Activated CD4-positive, CD25-positive, alpha-beta regulatory T cell treated with anti-CD3 and anti-CD28 coated beads, Interleukin-2, amount 50 U/mL, for 24 hours (primary cell): ENCODE measurements around the gene PSMG3.

Experiments
- ATAC-seq, 2 donors: fragments of 150-1000 bp; cut with Tn5 transposase; one replicate each; pipeline ENCODE4 v1.10.0; 2021; ENCODE audit warnings: mild to moderate bottlenecking in 1 of 2, moderate library complexity in 1 of 2

PSMG3 gene

DNA sequence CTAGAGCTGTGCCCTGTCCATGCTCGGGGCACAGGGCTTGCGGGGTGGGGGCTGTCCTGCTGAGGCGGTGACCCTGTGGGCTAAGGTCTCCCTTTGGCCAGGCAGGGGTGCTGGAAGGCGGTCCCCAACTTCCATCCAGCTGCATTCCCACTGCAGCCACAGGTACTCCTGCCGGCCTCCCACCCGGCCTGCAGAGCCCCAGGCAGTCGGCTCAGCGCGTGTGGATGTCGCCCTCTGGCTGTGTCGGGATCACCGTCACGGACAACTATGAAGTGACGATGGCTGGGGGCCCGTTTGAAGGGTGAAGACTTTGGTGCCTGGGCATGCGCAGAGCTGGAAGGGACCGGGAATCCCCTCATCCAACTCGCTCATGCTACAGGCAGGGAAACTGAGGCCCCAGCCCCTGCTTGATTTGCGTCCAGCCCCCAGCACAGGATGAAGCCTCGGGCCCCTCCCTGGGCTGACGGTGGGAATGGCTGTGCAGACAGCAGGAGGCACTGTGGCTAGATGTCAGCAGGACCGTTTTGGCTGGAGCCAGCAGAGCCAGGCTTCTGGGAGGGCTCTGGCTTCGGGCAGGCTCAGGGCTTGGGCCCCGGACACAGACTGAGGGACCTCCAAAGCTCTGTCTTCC is 11.5 kb downstream of the PSMG3 start:
- ATAC-seq: no peak

DNA sequence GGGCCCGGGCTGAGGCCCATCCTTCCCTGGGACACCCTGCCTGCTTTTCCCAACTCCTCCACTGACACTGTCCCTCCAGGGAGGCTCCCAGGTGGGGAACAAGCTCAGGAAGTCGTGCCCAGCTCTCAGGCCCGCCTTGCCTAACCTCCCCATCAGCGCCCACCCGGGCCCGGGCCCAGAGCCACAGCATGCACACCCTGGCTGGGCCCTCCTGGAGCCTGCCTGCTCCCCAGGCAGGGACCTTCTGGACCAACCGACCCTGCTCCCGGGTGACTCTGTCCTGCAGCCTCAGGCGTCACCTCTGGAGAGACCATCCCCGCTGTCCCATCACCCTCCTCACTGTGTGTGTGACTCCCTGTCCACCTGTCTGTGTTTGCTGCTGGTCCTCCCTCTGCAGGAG is 12.1 kb downstream of the PSMG3 start:
- ATAC-seq: no peak

DNA sequence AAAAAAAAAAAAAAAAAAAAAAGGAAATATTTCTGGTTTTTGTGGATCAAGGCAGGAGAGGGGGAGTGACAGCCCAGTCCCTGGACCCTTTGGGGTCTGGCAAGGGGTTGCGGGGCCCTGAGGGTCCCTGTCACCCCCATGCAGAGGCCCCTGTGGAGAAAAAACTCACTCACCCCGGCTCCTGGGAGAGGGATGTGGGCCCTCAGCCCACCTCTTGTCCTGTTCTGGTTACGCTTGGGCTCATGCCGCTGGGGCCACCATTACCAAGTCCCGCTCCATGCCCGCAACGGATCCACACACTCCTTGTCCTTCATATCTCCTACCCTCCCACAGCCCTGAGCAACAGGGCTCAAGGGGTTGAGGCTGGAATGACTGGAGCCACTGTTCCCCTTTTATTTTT is 12.8 kb downstream of the PSMG3 start:
- ATAC-seq: no peak

DNA sequence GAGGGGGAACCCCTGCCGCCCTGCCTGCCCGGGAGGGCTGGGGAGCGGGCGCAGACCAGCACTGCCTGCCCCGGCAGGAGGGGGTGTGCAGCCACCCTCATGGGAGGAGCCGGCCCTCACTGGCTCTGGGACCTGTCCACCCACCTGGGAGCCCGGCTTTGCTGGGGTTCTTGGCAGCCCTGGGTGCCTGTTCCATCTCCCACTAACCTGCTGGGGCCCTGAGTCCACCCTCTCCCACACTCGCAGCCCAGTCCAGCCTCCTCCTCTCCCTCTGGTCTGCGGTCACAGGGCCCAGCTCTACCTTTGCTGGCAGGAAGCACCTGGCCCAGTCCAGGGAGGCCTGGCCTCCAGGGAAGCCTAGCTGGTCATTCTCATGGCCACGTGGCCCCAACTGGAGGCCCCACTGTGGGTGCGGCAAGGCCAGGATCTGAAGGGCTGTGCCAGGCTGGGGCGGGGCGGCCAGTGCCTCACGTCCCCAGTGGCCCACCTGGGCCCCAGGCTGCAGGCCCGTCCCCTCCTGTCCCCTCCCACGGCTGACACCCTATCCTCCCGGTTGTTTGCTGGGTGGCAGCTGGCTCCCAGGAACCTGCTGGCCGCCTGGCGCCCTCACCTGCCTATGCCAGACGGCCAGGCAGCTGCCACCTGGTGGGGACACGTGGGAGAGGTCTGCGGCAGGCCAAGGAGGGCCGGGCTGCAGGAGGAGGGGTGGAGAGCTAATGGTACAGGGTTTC is 13.9 kb downstream of the PSMG3 start, which contains the start of gene TMEM184A:
TMEM184A (minus strand) TSS at position 393 of the 731 bp plus-strand sequence. CDS start 721 bp downstream, outside the sequence.
- peak; percentile 57 to 70 for ATAC-seq

DNA sequence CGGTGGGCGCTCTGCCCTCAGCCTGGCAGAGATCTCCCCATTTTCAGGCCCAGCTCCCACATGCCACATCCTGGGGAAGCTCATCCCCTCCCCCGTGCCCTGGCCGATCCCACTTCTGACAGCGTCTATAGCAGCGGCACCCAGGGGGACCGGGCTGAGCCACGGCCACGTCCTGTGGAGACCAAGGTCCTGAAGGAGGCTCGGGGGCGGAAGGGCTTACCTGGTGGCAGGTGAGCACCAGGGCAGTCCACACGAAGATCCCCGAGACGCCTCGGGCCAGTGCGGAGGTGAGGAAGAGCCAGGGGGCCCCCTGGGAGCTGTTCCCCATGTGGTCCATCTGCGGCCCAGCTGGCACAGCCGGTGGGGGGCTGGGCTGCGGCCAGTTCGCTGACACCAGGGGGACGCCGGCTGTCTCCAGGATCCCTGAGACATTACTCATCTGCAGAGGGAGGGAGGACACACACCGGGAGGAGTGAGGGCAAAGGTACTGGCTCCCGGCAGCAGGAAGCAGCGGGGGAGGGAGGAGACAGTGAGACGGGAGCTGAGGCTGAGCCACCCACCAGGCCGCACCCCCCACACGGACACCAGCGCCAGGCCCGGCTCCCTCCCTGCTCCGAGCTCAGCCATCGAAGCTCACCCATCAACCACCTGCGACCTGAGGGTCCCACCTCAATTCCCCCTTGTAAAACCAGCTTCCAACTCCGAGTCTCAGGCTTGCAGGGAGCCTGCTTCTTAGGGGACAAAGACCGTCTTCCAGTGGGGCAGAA is 14.6 kb downstream of the PSMG3 start:
- no peak for ATAC-seq

DNA sequence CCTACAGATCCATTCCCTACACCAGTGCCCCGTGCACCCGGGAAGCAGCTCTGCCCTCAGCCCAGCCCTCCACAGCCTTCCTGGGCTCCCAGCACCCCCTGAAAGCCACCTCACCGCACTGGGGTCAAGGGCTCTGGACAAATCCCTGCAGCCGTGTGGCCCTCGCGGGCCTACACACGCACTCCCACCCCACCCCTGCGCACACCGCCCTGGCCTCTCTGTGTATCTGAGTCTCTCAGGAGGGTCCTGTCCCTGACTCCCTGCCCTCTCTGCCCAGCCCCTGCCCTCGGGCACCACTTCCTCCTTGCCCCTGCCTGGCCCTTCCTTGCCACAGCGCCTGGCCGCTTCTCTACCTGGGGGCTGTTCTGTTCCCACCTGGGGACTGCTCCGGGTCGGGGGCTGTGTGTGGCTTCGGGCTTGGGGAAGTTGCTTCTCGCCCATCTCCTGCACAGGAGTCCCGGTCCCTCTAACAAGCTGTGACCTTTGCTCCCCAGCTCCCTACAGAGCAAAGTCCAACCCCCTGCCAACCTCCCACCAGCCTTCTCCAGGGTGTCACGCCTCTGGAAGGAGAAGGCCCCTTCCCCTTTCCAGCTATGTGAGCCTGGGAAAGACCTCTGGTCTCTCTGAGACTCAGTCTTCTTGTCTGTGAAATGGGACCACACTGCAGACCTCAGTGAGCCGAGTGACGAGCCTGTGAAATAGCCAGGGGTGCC is 15.3 kb downstream of the PSMG3 start:
- ATAC-seq: no peak

DNA sequence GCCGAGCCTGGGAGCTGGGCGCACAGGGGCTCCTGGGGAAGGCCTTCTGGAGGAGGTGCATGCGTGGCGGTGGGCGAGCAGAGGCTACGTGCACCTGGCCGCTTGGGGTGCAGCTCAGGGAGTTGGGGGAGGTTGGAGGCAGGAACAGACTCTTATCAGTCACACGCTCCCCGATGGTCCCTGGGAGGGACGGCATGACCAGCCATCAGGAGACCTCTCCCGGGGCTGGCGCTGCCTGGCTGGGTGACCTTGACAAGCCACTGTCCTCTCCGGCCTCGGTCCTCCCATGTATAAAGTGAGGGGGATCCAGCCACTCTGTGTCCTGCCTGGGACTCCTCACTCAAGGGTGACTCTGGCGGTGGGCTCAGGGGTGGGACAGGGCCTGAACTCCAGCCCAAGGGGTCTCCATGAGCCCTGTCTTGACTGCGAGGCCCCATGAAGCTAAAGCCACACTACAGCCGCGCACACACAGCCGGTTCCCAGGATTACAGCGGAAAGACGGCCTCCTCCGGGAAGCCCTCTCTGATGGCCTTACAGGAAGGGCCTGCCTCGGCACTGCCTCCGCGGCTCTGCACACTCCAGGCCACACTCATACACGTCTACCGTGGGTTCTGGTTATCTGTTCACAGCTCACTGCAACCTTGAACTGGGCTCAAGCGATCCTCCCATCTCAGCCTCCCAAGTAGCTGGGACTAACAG is 16.2 kb downstream of the PSMG3 start:
- ATAC-seq: no peak

DNA sequence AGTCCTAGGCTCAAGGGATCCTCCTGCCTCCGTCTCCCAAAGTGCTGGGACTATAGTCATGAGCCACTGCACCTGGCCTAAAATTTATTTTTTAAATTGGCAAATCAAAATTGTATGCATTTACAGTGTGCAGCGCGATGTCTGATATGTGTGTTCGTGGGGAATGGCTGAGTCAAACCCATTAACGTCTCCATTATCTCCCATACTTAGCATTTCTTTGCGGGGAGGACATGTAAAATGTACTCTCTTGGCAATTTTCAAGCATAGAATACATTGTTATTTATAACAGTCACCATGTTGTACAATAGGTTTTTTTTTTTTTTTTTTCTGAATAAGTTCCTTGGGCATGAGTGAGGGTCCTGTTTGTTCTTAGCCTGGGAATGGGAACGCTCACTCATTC is 17.6 kb downstream of the PSMG3 start:
- no peak for ATAC-seq

DNA sequence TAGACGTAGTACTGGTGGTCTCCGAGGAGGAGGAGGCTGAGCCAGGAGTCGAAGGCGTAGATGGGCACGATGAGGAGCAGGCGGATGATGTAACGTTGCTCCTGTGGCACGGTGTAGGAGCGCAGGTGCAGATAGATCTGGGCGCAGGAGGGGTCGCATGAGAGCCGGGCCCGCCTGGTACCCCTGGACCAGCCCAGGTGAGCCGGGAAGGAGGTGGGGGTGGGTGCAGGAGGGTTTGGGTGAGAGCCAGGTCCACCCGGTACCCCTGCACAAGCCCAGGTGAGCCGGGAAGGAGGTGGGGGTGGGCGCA is 19.0 kb downstream of the PSMG3 start:
- no peak for ATAC-seq

DNA sequence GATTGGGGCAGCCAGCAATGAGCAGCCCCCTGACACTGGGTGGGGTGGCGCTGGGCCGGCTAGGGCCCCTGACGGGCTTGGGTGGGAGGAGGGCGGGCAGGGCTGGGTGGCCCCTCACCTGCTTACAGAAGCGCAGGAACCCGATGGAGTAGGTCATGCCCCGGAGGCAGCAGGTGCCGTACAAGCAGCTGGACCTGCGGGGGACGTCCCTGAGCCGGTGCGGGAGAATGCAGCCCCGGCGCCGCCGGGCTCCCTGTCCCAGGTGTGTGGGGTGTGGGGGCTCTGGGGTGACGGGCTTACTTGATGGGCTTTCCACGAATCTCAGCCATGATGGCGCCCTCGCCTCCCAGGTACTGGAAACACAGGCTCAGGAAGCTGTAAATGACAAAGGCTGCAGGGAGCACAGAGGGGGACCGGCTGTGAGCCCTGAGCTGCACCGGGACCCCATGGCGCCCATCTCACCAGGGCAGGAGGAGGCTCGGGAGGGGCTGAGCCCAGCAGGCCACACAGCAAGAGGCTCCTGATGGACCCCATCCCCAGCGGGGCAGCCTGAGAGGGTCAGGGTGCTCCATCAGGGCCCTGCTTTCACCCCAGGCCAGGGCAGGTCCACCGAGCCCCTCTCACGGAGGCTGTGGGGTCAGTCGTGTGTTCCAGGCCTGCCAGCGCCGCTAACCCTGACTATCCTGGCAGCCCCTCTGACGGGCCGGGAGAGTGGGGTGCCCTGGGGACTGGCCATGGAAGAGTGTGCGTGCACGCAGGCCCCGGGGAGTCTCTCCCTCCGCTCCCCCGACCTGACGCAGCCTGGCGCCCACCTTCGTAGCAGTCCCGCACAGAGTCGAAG is 19.6 kb downstream of the PSMG3 start:
- ATAC-seq: no peak

DNA sequence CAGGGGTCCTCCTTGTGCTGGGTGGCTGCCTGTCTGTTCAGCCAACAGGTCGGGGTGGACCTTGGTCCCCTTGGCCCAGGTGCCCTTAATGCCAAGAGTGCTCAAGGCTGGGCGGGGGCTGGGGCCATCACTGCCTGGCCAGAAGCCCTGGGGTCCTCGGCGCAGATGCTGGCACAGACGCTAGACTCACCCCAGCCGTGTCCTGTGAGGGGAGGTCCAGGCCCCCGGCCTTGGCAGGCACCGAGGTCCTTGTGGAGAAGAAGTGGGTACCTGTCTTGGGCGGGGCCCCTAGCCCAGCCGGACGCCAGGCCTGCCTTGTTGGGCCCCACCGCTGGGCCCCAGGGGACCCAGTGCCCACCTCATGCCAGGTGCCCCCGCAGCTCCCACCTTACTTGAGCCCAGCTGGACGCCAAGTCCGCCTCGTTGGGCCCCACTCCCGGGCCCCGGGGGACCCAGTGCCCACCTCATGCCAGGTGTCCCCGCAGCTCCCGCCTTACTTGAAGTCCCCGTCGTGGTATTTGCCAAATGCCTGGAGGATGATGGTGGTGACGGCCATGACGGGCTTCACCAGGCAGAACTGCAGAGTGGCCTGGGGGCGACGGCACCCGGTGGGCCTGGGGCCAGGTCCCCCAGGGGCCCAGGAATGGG is 20.4 kb downstream of the PSMG3 start:
- ATAC-seq: no peak

DNA sequence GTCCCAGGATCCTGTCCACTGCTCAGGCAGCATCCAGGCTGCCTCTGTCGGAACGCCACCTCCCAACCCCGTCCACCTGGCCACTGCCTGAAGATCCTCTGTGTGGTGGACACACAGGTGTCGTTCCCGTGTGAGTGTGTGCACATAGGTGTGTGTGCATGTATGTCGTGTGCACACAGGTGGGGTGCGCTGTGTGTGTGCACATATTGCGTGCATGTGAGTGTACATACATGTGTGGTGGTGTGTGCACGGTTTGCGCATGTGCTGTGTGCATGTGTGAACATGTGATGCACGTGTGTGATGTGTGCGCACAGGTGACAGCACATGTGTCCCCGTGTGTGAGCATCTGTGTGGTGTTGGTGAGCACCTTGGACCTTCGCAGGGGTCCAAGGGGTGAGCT is 20.9 kb downstream of the PSMG3 start:
- ATAC-seq: no peak

DNA sequence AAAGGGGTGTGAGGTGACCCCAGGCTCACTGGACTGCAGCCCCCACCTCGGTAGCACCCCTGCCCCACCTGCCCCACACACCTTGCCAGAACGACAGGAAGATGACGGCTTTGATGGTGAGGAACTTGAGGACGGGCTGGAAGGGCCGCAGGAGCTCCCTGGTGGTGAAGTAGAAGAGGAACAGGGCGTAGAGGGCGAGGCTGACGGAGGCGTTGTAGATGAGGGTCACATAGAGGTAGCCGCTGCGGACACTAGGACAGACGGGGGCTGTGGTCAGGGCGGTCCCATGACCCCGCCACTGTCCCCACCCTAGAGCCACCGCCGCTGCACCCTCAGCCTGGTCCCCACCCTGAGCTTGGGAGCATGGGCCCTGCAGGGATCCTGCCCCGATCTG is 21.4 kb downstream of the PSMG3 start:
- no peak for ATAC-seq

DNA sequence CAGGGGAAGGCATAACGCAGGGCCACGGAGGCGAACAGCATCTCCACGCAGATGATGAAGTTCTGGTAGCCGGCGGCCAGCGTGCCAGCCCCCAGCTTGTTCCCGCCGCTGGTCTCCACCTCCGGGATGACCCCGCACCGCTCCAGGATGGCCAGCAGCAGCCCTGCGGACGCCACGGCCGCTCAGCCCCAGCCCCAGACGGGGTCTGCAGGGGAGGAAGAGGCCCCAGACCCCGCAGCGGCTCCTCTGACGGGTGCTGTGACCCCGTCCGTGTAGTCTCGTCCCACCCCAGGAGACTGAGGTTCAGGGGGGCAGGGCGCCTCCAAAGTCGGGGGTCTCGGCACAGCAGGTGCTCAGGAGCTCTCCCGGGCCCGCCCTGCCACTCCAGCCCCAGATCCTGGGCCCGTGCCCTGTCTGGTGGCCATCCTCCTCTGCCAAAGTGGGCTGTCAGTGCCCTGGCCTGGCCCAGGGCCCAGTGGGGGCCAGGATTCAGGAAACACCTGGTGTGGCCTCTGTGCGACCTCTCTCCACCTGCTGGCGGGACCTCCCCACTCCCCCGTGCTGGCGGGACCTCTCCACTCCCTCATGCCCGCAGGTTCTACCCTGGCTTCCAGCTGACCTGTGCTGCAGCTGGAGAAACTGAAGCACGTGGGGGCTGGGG is 21.9 kb downstream of the PSMG3 start:
- no peak for ATAC-seq

DNA sequence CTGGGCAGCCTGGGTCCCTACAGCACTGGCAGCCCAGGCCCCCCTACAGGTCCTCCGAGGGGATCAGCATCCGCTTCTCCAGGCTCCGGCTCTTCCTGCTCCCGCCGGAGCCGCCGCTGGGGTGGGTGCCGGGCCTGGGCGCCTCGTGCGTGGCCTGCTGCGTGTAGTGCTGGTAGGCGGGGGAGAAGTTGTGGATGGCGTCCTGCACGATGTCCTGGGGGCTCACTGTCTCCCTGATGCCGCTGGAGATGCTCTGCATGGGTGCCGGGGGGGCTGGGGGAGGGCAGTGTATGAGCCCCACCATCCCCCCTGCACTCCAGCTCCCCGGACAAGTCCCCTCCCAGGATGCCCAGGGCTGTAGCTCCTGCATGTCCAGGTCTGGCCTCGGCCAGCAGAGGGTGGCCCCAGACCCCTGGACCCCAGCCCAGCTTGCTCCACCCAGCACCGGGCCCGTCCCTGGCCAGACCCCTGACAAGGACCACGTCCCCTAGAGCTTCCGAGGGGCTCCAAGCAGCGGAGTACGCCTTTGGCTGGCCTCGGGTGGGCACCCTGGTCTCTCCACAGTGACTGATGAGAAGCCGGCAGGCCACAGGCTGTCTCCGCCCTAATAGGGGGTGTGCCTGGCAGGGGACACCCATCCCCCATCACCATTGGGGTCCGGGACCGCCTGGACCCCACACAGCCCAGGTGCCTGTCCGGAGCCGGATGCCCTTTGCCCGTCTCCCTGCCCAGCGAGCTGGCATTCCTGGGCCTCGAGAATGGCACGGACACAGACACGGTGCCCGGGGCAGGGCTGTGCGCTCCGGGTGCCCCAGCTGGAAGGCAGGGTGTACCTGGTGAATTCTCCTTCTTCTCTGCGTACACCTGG is 22.7 kb downstream of the PSMG3 start:
- no peak for ATAC-seq

DNA sequence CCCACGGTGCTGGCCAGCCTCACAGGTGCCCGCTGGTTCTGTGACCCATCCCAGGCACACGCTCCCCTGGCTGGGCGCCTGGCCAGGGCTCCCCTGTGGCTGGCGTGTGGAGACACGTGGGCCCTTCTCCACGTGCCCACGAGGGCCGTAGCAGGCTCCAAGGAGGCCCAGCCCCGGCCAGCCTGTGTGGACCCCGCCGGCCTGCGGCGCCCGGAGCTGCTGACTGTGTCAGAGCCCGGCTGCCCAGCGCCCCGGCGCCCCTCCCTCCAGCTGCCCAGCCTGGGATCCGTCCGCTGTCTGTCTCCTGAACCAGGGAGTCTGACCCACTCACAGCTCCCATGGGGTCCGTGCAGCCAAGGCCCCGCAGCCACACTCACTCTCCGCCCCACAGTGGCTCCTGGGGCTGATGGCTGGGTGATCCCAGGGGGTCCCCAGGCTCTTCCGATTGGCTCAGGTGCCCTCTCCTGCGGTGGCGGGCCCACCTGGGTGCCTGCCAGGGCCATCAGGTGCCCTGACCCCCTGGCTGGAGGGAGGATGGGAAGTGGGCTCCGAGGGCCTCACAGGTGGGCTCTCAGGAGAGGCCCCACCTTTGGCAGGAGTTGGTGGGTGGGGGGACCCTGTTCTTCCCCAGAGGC is 23.4 kb downstream of the PSMG3 start:
- no peak for ATAC-seq

DNA sequence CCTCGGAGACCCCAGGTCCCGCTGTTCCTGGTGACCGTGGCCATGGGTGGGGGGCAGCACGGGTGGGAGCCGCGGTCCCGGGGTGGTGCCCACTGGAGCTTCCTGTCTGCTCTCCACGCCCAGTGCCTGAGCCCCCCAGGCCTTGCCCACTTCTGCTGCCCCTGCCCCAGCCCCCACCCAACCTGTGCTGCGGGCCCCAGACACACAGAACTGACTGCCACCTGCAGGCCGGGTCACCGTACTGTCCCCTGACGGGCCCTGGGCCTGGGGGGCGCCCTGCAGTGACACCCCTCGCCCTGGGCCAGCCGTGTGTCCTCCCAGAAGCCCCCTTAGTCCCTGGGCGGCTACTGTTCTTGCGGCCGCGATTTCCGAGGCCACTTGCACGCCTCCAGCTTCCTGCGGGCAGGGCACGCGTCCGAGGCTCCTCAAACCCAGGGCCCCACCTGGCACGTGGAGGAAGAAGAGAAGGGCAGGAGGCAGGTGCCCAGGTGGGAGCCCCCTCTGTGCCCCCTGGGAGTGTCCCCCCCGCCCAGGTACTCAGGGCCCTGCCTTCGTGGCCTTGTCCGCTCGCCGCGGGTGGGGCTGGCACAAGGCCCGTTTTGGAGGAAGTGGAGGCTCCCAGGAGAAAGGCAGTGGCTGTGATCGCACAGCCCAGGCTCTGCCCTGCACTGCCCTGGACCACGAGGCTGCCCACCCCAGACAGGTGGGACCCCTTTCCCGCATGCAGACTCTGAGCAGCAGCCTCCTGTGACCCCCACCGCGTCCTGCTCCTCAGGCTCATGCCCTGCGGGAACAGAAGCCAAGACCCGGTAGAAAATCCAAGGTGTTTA is 24.2 kb downstream of the PSMG3 start:
- no peak for ATAC-seq

DNA sequence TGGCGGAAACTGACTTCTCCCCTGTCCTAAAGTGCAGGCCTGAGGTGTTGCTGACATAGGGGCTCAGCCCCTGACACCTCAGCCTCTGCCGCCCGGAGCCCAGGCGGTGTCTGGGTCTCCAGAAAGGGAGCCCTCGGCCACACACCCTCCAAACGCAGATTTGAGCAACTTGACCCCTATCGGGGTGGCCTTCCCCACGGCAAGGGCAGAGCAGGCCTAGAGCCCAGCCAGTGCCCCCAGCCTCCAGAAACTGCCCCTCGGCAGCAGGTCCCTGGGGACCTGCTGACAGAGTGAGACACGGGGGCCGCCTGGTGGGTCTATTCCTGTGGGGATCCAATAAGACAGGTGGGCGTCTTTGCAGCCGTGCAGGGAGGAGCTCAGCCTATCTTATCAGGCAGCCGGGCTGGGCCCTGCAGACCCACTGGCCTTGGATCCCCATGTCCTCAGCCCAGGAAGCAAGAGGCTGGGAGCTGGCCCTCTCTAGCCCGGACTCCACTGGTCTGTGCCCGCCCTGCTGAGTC is 24.9 kb downstream of the PSMG3 start:
- ATAC-seq: no peak
